ENCODE measurements around the gene DOCK1. TPM values are rescaled to one million over a fixed set of nuclear protein-coding genes. Genes with fewer than 3 reads are reported as not detected.

DOCK1 gene
- total and polyA plus RNA-seq, 2 donors (not counting 1 experiment from before 2014, with no cell fraction given), result 20.5 to 91.0 TPM

GRCh38 chr10:127299956-127300689 is 394.9 kb downstream of the DOCK1 start:
- H3K4me3 ChIP-seq (replicated peaks in 1 of 4; ENCODE audit: control extremely low read depth in 1 of 4, insufficient read depth in 1 of 4, low read depth in 3 of 4, low read length in 4 of 4), result no peak overlapping the region
- H3K4me2 ChIP-seq (ENCODE audit: extremely low read depth, insufficient read depth, low read length), result no peak overlapping the region

GRCh38 chr10:127300868-127301321 is 395.7 kb downstream of the DOCK1 start:
- DNase-seq (ENCODE audit: low read depth in 2 of 2), result no peak
- no peak overlapping the region for H3K4me2 ChIP-seq (ENCODE audit: extremely low read depth, insufficient read depth, low read length)
- no peak overlapping the region for H3K4me3 ChIP-seq (replicated peaks in 1 of 4; ENCODE audit: control extremely low read depth in 1 of 4, insufficient read depth in 1 of 4, low read depth in 3 of 4, low read length in 4 of 4)
- no peaks in the 10 kb centered on the region for H3K4me1 ChIP-seq (ENCODE audit: control insufficient read depth, extremely low read depth, insufficient read depth, low read length)
- H3K36me3 ChIP-seq (ENCODE audit: control insufficient read depth, insufficient read depth, low read length), result no peaks in the 10 kb centered on the region
- H3K9ac ChIP-seq (ENCODE audit: insufficient read depth, low read length), result no peak overlapping the region
- H4K20me1 ChIP-seq (ENCODE audit: control insufficient read depth, extremely low read depth, insufficient read depth, low read length), result no peaks in the 10 kb centered on the region
- no peaks in the 10 kb centered on the region for H3K27me3 ChIP-seq (ENCODE audit: control insufficient read depth, insufficient read depth, low read length)
- no peaks in the 10 kb centered on the region for H3K9me3 ChIP-seq (ENCODE audit: control insufficient read depth, insufficient read depth, low read depth, low read length)
- TF ChIP-seq CTCF (conservative IDR thresholded peaks at IDR 0.05 in 1 of 2, IDR thresholded peaks at IDR 0.05 in 1 of 2; ENCODE audit: low read depth in 1 of 2, low read length in 2 of 2), result no peak
- no peak for TF ChIP-seq EZH2 (IDR thresholded peaks at IDR 0.05; ENCODE audit: low read length, missing control alignments)
- H3K27ac ChIP-seq (ENCODE audit: insufficient read depth, low read length), result no peak overlapping the region
- no peaks in the 10 kb centered on the region for H3K79me2 ChIP-seq (ENCODE audit: control insufficient read depth, insufficient read depth, low read length)
- H2AFZ ChIP-seq (ENCODE audit: low read length), result no peak overlapping the region

More at GRCh38 chr10:127299956-127300689, 394.9 kb downstream of the DOCK1 start:
- no peak overlapping the region for H3K27ac ChIP-seq (ENCODE audit: insufficient read depth, low read length)
- no peak overlapping the region for H3K9ac ChIP-seq (ENCODE audit: insufficient read depth, low read length)
- TF ChIP-seq CTCF (conservative IDR thresholded peaks at IDR 0.05 in 1 of 2, IDR thresholded peaks at IDR 0.05 in 1 of 2; ENCODE audit: low read depth in 1 of 2, low read length in 2 of 2), result no peak
- TF ChIP-seq EZH2 (IDR thresholded peaks at IDR 0.05; ENCODE audit: low read length, missing control alignments), result no peak
- H3K9me3 ChIP-seq (ENCODE audit: control insufficient read depth, insufficient read depth, low read depth, low read length), result no peaks in the 10 kb centered on the region
- H2AFZ ChIP-seq (ENCODE audit: low read length), result no peak overlapping the region
- no peaks in the 10 kb centered on the region for H3K79me2 ChIP-seq (ENCODE audit: control insufficient read depth, insufficient read depth, low read length)
- no peaks in the 10 kb centered on the region for H4K20me1 ChIP-seq (ENCODE audit: control insufficient read depth, extremely low read depth, insufficient read depth, low read length)
- no peaks in the 10 kb centered on the region for H3K4me1 ChIP-seq (ENCODE audit: control insufficient read depth, extremely low read depth, insufficient read depth, low read length)
- H3K36me3 ChIP-seq (ENCODE audit: control insufficient read depth, insufficient read depth, low read length), result no peaks in the 10 kb centered on the region
- no peak for DNase-seq (ENCODE audit: low read depth in 2 of 2)
- H3K27me3 ChIP-seq (ENCODE audit: control insufficient read depth, insufficient read depth, low read length), result no peaks in the 10 kb centered on the region

GRCh38 chr10:127302343-127302742 is 397.1 kb downstream of the DOCK1 start:
- no peak overlapping the region for H3K9ac ChIP-seq (ENCODE audit: insufficient read depth, low read length)
- H3K79me2 ChIP-seq (ENCODE audit: control insufficient read depth, insufficient read depth, low read length), result no peaks in the 10 kb centered on the region
- TF ChIP-seq CTCF (conservative IDR thresholded peaks at IDR 0.05 in 1 of 2, IDR thresholded peaks at IDR 0.05 in 1 of 2; ENCODE audit: low read depth in 1 of 2, low read length in 2 of 2) (no peak), EZH2 (IDR thresholded peaks at IDR 0.05; ENCODE audit: low read length, missing control alignments) (no peak)
- no peaks in the 10 kb centered on the region for H3K36me3 ChIP-seq (ENCODE audit: control insufficient read depth, insufficient read depth, low read length)
- no peaks in the 10 kb centered on the region for H3K9me3 ChIP-seq (ENCODE audit: control insufficient read depth, insufficient read depth, low read depth, low read length)
- H3K27me3 ChIP-seq (ENCODE audit: control insufficient read depth, insufficient read depth, low read length), result no peaks in the 10 kb centered on the region
- H2AFZ ChIP-seq (ENCODE audit: low read length), result no peak overlapping the region
- H3K4me1 ChIP-seq (ENCODE audit: control insufficient read depth, extremely low read depth, insufficient read depth, low read length), result no peaks in the 10 kb centered on the region
- no peak for DNase-seq (ENCODE audit: low read depth in 2 of 2)
- no peak overlapping the region for H3K4me2 ChIP-seq (ENCODE audit: extremely low read depth, insufficient read depth, low read length)
- no peak overlapping the region for H3K4me3 ChIP-seq (replicated peaks in 1 of 4; ENCODE audit: control extremely low read depth in 1 of 4, insufficient read depth in 1 of 4, low read depth in 3 of 4, low read length in 4 of 4)
- H4K20me1 ChIP-seq (ENCODE audit: control insufficient read depth, extremely low read depth, insufficient read depth, low read length), result no peaks in the 10 kb centered on the region
- H3K27ac ChIP-seq (ENCODE audit: insufficient read depth, low read length), result no peak overlapping the region

Data from fibroblast of lung (primary cell).